ENCODE results near the gene NELFA.
"Not testable (repeated sequence)": the region's sequence is repeated elsewhere in the genome, so short reads cannot be mapped to it uniquely, and the experiment has no call there.

- not testable (repeated sequence) for TF ChIP-seq CTCF, POLR2A (IDR thresholded peaks at IDR 0.05)
Measured at GRCh38 chr4:2021358-2022018, 12.7 kb upstream of the NELFA start.

Data from heart left ventricle (tissue), 13 donors.